DOHH2 (cell line): Measurements from ENCODE around the gene KCNJ3.

Experiments used
- EZH2phosphoT487 ChIP-seq: fragments of 200-600 bp; sonication (generic); IDR thresholded peaks from 2 replicates; pipeline ENCODE4 v1.6.1; 2017; ENCODE audit warnings: borderline replicate concordance, mild to moderate bottlenecking, antibody characterized with exemption, low read length, moderate library complexity, mixed read lengths
- TF ChIP-seq, protein P1 (sequence below): fragments of 200-600 bp; sonication (generic); IDR thresholded peaks from one replicate; pipeline ENCODE4 v1.5.1; 2014; ENCODE audit warnings: antibody characterized with exemption, mild to moderate bottlenecking, low read depth, low read length; ENCODE audit not compliant: poor library complexity, severe bottlenecking

- TF ChIP-seq, protein P1, sequence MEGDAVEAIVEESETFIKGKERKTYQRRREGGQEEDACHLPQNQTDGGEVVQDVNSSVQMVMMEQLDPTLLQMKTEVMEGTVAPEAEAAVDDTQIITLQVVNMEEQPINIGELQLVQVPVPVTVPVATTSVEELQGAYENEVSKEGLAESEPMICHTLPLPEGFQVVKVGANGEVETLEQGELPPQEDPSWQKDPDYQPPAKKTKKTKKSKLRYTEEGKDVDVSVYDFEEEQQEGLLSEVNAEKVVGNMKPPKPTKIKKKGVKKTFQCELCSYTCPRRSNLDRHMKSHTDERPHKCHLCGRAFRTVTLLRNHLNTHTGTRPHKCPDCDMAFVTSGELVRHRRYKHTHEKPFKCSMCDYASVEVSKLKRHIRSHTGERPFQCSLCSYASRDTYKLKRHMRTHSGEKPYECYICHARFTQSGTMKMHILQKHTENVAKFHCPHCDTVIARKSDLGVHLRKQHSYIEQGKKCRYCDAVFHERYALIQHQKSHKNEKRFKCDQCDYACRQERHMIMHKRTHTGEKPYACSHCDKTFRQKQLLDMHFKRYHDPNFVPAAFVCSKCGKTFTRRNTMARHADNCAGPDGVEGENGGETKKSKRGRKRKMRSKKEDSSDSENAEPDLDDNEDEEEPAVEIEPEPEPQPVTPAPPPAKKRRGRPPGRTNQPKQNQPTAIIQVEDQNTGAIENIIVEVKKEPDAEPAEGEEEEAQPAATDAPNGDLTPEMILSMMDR, result no peak
- TF ChIP-seq EZH2phosphoT487, result no peak
These were observed 115.1 kb downstream of the KCNJ3 start for GRCh38 chr2:154813636-154814035.
